GM18502 (cell line): ENCODE measurements around the gene PMEL.
"Not testable (repeated sequence)": the region's sequence is repeated elsewhere in the genome, so short reads cannot be mapped to it uniquely, and the experiment has no call there.

Experiments used
- ATAC-seq: cut with Tn5 transposase; IDR thresholded peaks from one replicate; pipeline ENCODE4 v1.9.1; 2021; ENCODE audit warnings: mild to moderate bottlenecking; ENCODE audit not compliant: unreplicated experiment, poor library complexity

Gene PMEL

DNA sequence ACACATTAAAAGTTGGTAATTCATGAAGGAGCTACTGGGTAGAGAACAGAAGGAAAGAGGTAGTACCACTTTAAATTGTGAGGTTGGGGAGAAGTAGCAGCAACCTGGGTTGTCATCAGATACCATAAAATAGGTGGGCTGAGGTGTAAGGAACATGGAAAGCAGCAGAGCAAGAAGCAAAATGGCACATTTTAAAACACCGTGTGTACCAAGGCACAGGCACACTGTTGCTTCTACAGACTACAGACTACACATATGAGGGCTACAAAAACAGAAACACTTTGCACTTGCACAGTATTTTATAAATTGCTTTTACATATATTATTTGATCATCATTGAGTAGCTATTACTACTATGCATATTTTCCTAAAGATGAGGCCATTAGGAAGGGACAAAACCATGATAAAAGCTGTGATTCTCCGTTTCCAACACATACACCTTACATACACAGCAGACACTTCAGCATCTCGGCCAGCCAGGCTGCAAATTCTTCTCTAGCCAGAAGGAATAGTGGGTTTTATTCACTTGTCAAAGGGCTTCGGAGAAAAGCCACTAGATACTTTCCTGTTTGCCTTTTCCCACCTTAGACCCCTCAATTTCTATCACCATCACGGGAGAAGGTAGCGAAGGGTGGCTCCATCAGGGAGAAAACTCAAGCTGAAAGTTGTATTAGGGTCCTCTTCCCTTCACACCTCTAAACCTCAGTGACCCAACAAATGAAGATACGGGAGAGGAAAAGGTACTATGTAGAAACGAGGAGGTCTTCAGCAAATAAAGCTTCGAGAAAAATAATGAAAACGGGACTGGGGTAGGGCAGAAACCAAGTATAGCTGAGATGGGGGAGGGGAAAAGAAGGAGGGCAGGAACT, 39.7 kb downstream of the PMEL start:
- ATAC-seq, result no peak

- no peak for ATAC-seq
These were observed 40.5 kb downstream of the PMEL start for GRCh38 chr12:55925371-55925770.

GRCh38 chr12:55923648-55924047, 42.2 kb downstream of the PMEL start:
- ATAC-seq, result not testable (repeated sequence)

DNA sequence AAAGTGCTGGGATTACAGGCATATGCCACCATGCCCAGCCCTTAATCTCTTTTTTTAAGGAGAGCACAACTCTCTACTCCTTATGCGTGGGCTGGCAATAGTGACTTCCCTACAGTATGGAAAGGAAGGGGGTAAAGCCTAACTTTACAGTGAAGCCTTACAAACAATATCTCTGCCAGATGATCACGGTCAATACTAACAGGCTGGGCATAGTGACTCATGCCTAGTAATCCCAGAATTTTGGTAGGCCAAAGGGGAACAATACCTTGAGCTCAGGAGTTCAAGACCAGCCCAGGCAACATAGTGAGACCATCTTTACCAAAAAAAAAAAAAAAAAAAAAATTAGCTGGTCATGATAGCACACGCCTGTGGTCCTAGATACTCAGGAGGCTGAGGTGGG, 43.7 kb downstream of the PMEL start:
- ATAC-seq, result no peak

- ATAC-seq, result not testable (repeated sequence)
These were observed 46.8 kb downstream of the PMEL start for GRCh38 chr12:55919032-55919431.

DNA sequence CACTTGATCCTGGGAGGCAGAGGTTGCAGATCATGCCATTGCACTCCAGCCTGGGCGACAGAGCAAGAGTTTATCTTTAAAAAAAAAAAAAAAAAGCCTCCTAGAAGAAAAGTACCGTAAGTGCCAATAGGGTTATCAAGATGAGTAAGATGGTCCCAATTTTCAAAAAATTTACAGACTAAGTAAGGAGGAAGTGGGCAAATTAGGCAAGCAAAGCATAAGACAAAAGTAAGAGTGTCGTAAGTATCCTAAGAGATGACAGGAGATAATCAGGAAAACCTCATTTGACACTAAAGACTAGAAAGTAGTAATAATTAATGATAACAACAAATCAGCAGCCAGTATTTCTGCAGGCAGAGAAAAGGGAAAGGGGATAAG, 50.4 kb downstream of the PMEL start:
- ATAC-seq, result no peak

DNA sequence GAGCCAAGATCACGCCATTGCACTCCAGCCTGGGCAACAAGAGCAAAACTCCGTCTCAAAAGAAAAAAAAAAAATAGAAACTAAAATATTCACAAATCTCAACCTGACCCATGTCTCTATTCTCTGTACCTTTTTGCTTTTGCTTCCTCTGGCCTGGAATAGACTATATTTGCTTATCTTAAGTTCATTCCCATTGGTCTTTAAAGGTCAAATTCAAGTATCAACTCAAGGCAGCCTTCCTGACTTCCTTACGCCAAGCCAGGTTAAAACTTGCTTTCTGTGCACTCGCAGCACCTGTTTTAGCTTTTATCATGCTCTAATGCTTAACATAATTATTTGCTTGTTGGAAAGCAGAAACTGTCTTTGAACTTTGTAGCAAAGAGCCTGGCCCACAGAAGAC, 52.9 kb downstream of the PMEL start:
- ATAC-seq, result no peak

DNA sequence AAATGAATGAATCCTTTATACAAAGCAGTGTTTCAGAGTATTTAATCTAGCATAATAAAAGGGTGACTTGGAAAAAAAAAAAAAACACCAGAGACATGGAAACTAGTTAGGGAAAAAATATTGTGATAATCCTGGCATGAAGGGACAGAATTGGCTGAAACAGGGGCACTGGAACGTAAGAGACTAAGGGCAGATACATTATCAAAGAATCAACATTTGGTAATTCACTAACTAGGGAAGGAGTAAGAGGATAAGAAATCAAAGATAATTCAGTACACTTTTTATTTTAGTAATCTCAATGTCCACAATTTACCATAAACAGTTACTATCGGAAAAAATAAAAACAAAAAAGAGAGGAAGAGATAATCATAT, 56.3 kb downstream of the PMEL start:
- ATAC-seq, result no peak

GRCh38 chr12:55908726-55909512, 56.9 kb downstream of the PMEL start:
- no peak for ATAC-seq

DNA sequence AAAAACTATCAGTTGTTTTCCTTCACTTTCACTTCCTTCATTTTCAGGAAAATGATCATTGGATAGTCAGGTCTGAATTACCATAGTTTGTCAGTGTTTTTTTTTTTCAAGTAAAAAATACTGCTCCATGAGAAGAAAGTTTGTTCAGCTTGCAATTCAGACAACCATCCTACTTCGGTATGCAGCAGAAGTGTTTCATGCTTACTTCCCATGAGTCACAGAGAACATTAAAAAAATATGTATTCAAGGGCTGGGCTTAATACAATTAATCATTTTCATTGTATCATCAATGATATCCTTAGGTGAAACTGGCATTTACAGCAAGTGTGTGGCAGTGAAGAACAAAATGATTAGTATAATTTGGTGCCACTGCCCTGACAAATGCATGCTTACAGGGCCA, 59.8 kb downstream of the PMEL start:
- ATAC-seq, result no peak
